ENCODE data around the gene JMJD1C.

Gene JMJD1C

GRCh38 chr10:63313066-63313717, 152.6 kb downstream of the JMJD1C start:
- Histone ChIP-seq H3K9ac (ENCODE audit: low read depth, low read length, poor library complexity, severe bottlenecking) (no peak overlapping the region), H3K36me3 (ENCODE audit: insufficient read depth, low read length) (no peaks in the 10 kb centered on the region), H3K4me3 (ENCODE audit: low read length, poor library complexity, severe bottlenecking) (no peak overlapping the region), H2AFZ (ENCODE audit: low read length) (no peak overlapping the region), H3K79me2 (ENCODE audit: insufficient read depth, low read length) (0 out of 2 replicates have a peak, but pooled peaks cover 6% of the 10 kb centered on the region), H3F3A (ENCODE audit: low read depth) (no peaks in the 10 kb centered on the region), H3K4me2 (ENCODE audit: low read depth, low read length, poor library complexity, severe bottlenecking) (no peak overlapping the region), H3K4me1 (ENCODE audit: insufficient read depth, low read length, poor library complexity, severe bottlenecking) (no peaks in the 10 kb centered on the region), H3K27me3 (ENCODE audit: insufficient read depth, low read length, poor library complexity, severe bottlenecking) (no peaks in the 10 kb centered on the region), H3K9me2 (replicated peaks; ENCODE audit: low read depth, low read length) (no peaks in the 10 kb centered on the region), H4K20me1 (ENCODE audit: insufficient read depth, low read length, poor library complexity, severe bottlenecking) (no peaks in the 10 kb centered on the region), H3K9me3 (ENCODE audit: insufficient read depth, low read depth, low read length) (no peaks in the 10 kb centered on the region)
- no peak for TF ChIP-seq EZH2phosphoT487 (IDR thresholded peaks at IDR 0.05; ENCODE audit: borderline replicate concordance)
- TF ChIP-seq, protein P1, sequence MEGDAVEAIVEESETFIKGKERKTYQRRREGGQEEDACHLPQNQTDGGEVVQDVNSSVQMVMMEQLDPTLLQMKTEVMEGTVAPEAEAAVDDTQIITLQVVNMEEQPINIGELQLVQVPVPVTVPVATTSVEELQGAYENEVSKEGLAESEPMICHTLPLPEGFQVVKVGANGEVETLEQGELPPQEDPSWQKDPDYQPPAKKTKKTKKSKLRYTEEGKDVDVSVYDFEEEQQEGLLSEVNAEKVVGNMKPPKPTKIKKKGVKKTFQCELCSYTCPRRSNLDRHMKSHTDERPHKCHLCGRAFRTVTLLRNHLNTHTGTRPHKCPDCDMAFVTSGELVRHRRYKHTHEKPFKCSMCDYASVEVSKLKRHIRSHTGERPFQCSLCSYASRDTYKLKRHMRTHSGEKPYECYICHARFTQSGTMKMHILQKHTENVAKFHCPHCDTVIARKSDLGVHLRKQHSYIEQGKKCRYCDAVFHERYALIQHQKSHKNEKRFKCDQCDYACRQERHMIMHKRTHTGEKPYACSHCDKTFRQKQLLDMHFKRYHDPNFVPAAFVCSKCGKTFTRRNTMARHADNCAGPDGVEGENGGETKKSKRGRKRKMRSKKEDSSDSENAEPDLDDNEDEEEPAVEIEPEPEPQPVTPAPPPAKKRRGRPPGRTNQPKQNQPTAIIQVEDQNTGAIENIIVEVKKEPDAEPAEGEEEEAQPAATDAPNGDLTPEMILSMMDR (conservative IDR thresholded peaks at IDR 0.05; ENCODE audit: low read length): no peak

- no peak for TF ChIP-seq EZH2phosphoT487 (IDR thresholded peaks at IDR 0.05; ENCODE audit: borderline replicate concordance)
- TF ChIP-seq, protein P1 (conservative IDR thresholded peaks at IDR 0.05; ENCODE audit: low read length): no peak
- Histone ChIP-seq H2AFZ (ENCODE audit: low read length) (no peak overlapping the region), H4K20me1 (ENCODE audit: insufficient read depth, low read length, poor library complexity, severe bottlenecking) (no peaks in the 10 kb centered on the region), H3K4me1 (ENCODE audit: insufficient read depth, low read length, poor library complexity, severe bottlenecking) (no peaks in the 10 kb centered on the region), H3K4me3 (ENCODE audit: low read length, poor library complexity, severe bottlenecking) (no peak overlapping the region), H3K4me2 (ENCODE audit: low read depth, low read length, poor library complexity, severe bottlenecking) (no peak overlapping the region), H3K79me2 (ENCODE audit: insufficient read depth, low read length) (peaks cover 15% of the 10 kb centered on the region; the same call in 1 of the 2 replicates), H3K27me3 (ENCODE audit: insufficient read depth, low read length, poor library complexity, severe bottlenecking) (no peaks in the 10 kb centered on the region), H3K9me2 (replicated peaks; ENCODE audit: low read depth, low read length) (no peaks in the 10 kb centered on the region), H3F3A (ENCODE audit: low read depth) (no peaks in the 10 kb centered on the region), H3K9ac (ENCODE audit: low read depth, low read length, poor library complexity, severe bottlenecking) (no peak overlapping the region), H3K9me3 (ENCODE audit: insufficient read depth, low read depth, low read length) (no peaks in the 10 kb centered on the region), H3K36me3 (ENCODE audit: insufficient read depth, low read length) (no peaks in the 10 kb centered on the region)
These were observed 157.1 kb downstream of the JMJD1C start for GRCh38 chr10:63308628-63309027.

GRCh38 chr10:63304146-63304545, 161.6 kb downstream of the JMJD1C start:
- Histone ChIP-seq H3F3A (ENCODE audit: low read depth) (no peaks in the 10 kb centered on the region), H3K27me3 (ENCODE audit: insufficient read depth, low read length, poor library complexity, severe bottlenecking) (no peaks in the 10 kb centered on the region), H4K20me1 (ENCODE audit: insufficient read depth, low read length, poor library complexity, severe bottlenecking) (no peaks in the 10 kb centered on the region), H3K4me1 (ENCODE audit: insufficient read depth, low read length, poor library complexity, severe bottlenecking) (no peaks in the 10 kb centered on the region), H3K36me3 (ENCODE audit: insufficient read depth, low read length) (no peaks in the 10 kb centered on the region), H2AFZ (ENCODE audit: low read length) (no peak overlapping the region), H3K4me2 (ENCODE audit: low read depth, low read length, poor library complexity, severe bottlenecking) (no peak overlapping the region), H3K79me2 (ENCODE audit: insufficient read depth, low read length) (peaks cover 32% of the 10 kb centered on the region), H3K9me2 (replicated peaks; ENCODE audit: low read depth, low read length) (no peaks in the 10 kb centered on the region), H3K4me3 (ENCODE audit: low read length, poor library complexity, severe bottlenecking) (no peak overlapping the region), H3K9me3 (ENCODE audit: insufficient read depth, low read depth, low read length) (no peaks in the 10 kb centered on the region), H3K9ac (ENCODE audit: low read depth, low read length, poor library complexity, severe bottlenecking) (no peak overlapping the region)
- no peak for TF ChIP-seq EZH2phosphoT487 (IDR thresholded peaks at IDR 0.05; ENCODE audit: borderline replicate concordance)

DNA sequence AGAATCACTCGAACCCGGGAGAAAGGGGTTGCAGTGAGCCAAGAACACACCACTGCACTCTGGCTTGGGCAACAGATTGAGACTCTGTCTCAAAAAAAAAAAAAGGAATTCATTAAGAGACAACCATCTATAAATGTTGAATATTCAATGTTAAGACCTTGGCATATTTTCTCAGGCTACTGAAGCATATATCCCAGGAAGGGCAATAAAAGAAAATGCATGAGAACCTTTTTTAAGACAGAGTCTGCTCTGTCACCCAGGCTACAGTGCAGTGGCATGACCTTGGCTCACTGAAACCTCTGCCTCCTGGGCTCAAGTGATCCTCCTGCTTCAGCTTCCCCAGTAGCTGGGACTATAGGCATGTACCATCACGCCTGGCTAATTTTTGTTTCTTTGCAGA, 165.0 kb downstream of the JMJD1C start:
- no peak for TF ChIP-seq EZH2phosphoT487 (IDR thresholded peaks at IDR 0.05; ENCODE audit: borderline replicate concordance)
- TF ChIP-seq, protein P1 (conservative IDR thresholded peaks at IDR 0.05; ENCODE audit: low read length): no peak
- Histone ChIP-seq H3K4me3 (ENCODE audit: low read length, poor library complexity, severe bottlenecking) (no peak overlapping the region), H3K4me2 (ENCODE audit: low read depth, low read length, poor library complexity, severe bottlenecking) (no peak overlapping the region), H3K27me3 (ENCODE audit: insufficient read depth, low read length, poor library complexity, severe bottlenecking) (no peaks in the 10 kb centered on the region), H3K9ac (ENCODE audit: low read depth, low read length, poor library complexity, severe bottlenecking) (no peak overlapping the region), H3K79me2 (ENCODE audit: insufficient read depth, low read length) (peaks cover 43% of the 10 kb centered on the region), H4K20me1 (ENCODE audit: insufficient read depth, low read length, poor library complexity, severe bottlenecking) (no peaks in the 10 kb centered on the region), H3K9me2 (replicated peaks; ENCODE audit: low read depth, low read length) (no peaks in the 10 kb centered on the region), H3K36me3 (ENCODE audit: insufficient read depth, low read length) (no peaks in the 10 kb centered on the region), H3K9me3 (ENCODE audit: insufficient read depth, low read depth, low read length) (no peaks in the 10 kb centered on the region), H3F3A (ENCODE audit: low read depth) (no peaks in the 10 kb centered on the region), H2AFZ (ENCODE audit: low read length) (no peak overlapping the region), H3K4me1 (ENCODE audit: insufficient read depth, low read length, poor library complexity, severe bottlenecking) (no peaks in the 10 kb centered on the region)

Measured in Loucy (cell line).